Retinal pigment epithelial cell (primary cell): ENCODE measurements around the gene ARFGAP1.

ENCODE experiments used
- DNase-seq: peaks from one replicate; pipeline ENCODE4 v3.0.0-alpha.2; 2010; ENCODE audit warnings: low read depth
- H3K4me3 ChIP-seq: 2 replicates; pipeline ENCODE4 v1.5.1; 2011; ENCODE audit warnings: mild to moderate bottlenecking, low read length, control low read depth, moderate library complexity
- TF ChIP-seq, protein P1 (sequence below): conservative IDR thresholded peaks from 2 replicates; pipeline ENCODE4 v1.5.1; 2011; ENCODE audit warnings: low read depth, low read length, control low read depth, inconsistent platforms

Gene ARFGAP1

GRCh38 chr20:63227260-63227659 lies 45.4 kb upstream of the ARFGAP1 start:
- TF ChIP-seq, protein P1, sequence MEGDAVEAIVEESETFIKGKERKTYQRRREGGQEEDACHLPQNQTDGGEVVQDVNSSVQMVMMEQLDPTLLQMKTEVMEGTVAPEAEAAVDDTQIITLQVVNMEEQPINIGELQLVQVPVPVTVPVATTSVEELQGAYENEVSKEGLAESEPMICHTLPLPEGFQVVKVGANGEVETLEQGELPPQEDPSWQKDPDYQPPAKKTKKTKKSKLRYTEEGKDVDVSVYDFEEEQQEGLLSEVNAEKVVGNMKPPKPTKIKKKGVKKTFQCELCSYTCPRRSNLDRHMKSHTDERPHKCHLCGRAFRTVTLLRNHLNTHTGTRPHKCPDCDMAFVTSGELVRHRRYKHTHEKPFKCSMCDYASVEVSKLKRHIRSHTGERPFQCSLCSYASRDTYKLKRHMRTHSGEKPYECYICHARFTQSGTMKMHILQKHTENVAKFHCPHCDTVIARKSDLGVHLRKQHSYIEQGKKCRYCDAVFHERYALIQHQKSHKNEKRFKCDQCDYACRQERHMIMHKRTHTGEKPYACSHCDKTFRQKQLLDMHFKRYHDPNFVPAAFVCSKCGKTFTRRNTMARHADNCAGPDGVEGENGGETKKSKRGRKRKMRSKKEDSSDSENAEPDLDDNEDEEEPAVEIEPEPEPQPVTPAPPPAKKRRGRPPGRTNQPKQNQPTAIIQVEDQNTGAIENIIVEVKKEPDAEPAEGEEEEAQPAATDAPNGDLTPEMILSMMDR: no peak
- no peak overlapping the region for H3K4me3 ChIP-seq
- DNase-seq: no peak

DNA sequence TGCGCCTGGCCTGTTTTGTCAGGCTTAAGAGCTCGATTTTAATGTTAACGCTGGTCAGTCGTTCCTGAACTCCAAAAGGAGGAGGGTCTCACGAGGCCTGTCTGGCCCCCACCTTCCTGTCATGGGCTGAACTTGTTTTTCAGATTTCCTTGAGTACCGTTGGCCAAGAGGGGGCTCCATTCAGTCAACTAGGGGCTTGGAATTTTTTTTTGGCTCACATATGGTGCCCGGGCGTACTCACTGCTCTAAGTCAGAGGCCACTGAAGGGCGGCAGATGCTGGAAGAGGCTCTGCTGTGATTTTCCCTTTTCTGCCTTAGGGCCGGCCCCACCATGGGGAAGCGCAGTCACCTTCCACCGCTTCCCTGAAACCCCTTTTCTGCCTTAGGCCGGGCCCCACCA lies 43.8 kb upstream of the ARFGAP1 start:
- H3K4me3 ChIP-seq: no peak overlapping the region
- DNase-seq: no peak
- TF ChIP-seq, protein P1: no peak

- TF ChIP-seq, protein P1: peak; percentile 76
- H3K4me3 ChIP-seq: no peak overlapping the region
- no peak for DNase-seq
These were observed 41.8 kb upstream of the ARFGAP1 start for GRCh38 chr20:63230800-63231268.

GRCh38 chr20:63232235-63233060 lies 40.2 kb upstream of the ARFGAP1 start:
- H3K4me3 ChIP-seq: no peak overlapping the region
- peak; percentile 83 for DNase-seq
- TF ChIP-seq, protein P1: no peak

DNA sequence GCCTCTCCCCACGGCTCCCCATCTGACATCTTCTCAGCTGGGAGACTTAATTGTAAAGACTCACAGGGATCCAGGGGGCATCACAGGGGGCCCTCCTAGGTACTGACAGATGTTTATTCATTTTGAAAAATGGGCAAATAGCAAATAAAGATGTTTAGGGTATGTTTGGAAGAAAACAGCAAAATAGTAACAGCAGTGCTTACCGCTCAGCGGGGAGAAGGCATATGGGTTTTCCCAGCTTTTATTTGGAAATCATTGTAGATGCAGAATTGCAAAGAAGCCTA lies 39.6 kb upstream of the ARFGAP1 start:
- TF ChIP-seq, protein P1: no peak
- no peak for DNase-seq
- H3K4me3 ChIP-seq: no peak overlapping the region

- H3K4me3 ChIP-seq: no peak overlapping the region
- DNase-seq: no peak
- TF ChIP-seq, protein P1: no peak
These were observed 38.7 kb upstream of the ARFGAP1 start for GRCh38 chr20:63233924-63234323.

DNA sequence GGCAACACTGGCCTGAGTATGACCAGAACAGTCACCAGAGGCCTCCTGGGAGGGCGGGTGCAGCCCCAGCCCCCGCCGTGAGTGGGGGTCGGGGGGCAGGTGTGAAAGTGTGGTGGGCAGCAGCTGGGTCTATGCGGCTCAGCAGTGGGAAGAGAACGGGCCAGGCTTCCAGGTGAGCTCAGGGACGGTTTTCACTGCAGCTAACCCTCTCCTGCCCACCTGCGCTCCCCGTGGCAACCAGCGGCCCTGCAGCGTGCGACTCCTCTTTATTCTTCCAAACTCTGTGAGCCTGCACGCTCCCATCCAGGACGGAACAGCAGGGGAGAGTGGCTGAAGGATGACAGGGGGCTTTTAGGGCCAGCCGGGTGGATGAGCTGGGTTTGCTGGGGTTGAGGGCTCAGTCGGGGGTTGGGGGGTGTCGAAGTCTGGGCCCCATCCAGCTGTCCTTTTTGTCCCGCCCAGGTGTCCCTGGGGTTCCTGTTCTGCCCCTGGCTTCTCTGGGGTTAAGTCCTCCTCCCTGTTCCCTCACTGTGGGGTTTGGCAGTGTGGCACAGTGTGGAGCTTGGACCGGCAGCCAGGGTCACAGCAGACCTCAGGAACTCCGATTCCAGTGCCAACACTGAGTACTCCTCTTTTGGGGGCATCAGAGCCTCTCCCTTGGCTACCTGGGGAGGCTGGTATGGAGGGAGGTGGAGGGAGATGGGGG lies 37.8 kb upstream of the ARFGAP1 start:
- TF ChIP-seq, protein P1: peak; percentile 48
- no peak overlapping the region for H3K4me3 ChIP-seq
- no peak for DNase-seq
